ENCODE data around the gene PDE4D.

The PDE4D gene

GRCh38 chr5:59661954-59662615 lies 231.4 kb downstream of the PDE4D start:
- DNase-seq (ENCODE audit: low read depth in 2 of 3, low spot score in 2 of 3): no peak

DNA sequence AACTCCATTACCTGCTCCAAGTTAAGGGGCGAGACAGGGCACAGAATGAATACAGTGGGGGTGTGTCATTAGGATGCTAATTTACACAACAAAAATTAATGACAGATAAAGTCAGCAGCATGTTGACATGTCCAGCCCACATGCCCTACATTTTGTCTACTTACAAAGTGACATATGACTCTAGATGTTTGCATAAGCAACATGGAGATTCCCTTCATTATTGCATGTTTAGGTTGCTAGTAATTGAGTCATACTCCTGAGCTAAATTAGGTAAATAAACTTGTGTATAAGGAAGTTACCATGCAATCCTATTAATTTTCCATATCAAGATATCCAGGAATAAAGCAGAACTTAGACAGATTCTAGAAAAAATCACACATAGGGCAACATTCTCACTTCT lies 232.2 kb downstream of the PDE4D start:
- DNase-seq (ENCODE audit: low read depth in 2 of 3, low spot score in 2 of 3): no peak

GRCh38 chr5:59660737-59661136 lies 232.8 kb downstream of the PDE4D start:
- DNase-seq (ENCODE audit: low read depth in 2 of 3, low spot score in 2 of 3): no peak

DNA sequence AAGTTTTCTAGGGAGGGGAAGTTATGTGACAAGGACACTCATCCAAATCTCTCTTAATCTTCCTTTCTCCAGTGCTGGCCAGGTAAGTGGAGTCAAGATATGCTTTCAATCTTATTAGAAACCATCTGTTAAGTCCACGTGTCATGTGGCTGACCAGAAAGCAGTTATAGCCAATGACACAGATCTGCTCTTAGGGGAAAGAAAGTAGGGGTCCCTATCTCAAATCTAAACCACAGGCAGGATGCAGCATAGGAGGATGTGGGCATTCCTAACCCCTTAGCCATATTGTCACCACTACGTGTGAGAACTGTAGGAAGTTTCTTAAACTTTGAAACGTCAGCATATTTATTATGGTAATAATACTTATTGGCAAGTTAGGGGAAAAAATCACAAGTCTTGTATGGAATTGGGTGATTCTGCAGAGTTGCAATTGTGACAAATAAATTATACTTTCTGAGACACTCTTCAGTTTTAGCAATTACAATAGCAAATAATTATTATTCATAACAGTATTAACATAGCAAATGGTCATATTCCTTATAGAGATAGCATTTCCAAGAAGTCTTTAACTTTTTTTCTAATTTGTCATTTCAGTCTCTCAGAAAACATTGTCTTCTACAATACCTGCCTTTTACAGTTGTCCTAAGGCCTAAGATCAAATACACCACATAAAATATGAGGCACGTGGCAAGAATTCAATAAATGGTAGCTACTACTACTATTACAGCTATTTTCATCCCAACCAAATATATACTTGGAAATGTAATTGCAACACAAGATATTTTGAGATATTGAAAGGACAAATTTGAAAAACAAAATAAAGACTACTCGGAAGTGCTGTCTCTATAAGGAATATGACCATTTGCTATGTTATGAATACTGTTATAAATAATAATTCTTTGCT lies 236.9 kb downstream of the PDE4D start:
- no peak for DNase-seq (ENCODE audit: low read depth in 2 of 3, low spot score in 2 of 3)

GRCh38 chr5:59655693-59656309 lies 237.7 kb downstream of the PDE4D start:
- no peak for DNase-seq (ENCODE audit: low read depth in 2 of 3, low spot score in 2 of 3)

DNA sequence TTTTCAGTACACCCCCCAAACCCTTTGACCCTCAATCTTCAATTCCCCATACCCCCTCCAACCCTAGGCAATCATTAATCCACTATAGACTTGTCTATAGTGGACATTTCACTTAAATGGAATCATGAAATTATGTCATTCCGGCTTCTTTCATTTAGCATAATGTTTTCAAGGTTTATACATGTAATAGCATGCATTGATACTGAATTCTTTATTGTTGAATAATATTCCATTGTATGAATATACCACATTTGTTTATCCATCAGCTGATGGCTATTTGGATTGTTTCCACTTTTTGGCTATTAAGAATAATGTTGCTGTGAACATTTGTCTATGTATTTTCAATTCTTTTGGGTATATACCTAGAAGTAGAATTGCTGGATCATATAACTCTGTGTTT lies 238.8 kb downstream of the PDE4D start:
- no peak for DNase-seq (ENCODE audit: low read depth in 2 of 3, low spot score in 2 of 3)

- DNase-seq (ENCODE audit: low read depth in 2 of 3, low spot score in 2 of 3): no peak
Measured at GRCh38 chr5:59652449-59652848, 241.1 kb downstream of the PDE4D start.

- no peak for DNase-seq (ENCODE audit: low read depth in 2 of 3, low spot score in 2 of 3)
Measured at GRCh38 chr5:59648949-59649921, 244.3 kb downstream of the PDE4D start.

- DNase-seq (ENCODE audit: low read depth in 2 of 3, low spot score in 2 of 3): no peak
Measured at GRCh38 chr5:59648038-59648831, 245.3 kb downstream of the PDE4D start.

DNA sequence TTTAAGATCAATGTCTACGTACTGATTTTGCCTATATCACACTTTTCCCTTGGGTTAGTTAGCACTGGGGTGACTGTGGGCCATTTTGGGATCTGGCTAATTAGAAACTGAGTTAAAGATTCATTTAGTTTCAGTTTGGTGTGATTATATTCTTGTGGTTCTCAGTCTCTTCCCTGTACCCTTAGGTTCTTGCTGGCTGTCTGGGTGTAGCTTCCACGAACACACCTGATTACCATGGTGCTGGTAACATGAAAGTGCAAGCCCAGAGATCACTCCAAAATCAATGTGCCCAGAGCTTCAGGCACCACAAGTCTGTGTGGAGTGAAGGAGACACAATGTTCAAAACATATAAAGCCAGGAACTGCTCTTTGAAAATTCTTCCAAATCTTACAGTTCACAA lies 248.1 kb downstream of the PDE4D start:
- DNase-seq (ENCODE audit: low read depth in 2 of 3, low spot score in 2 of 3): no peak

GRCh38 chr5:59640411-59640810 lies 253.1 kb downstream of the PDE4D start:
- no peak for DNase-seq (ENCODE audit: low read depth in 2 of 3, low spot score in 2 of 3)

DNA sequence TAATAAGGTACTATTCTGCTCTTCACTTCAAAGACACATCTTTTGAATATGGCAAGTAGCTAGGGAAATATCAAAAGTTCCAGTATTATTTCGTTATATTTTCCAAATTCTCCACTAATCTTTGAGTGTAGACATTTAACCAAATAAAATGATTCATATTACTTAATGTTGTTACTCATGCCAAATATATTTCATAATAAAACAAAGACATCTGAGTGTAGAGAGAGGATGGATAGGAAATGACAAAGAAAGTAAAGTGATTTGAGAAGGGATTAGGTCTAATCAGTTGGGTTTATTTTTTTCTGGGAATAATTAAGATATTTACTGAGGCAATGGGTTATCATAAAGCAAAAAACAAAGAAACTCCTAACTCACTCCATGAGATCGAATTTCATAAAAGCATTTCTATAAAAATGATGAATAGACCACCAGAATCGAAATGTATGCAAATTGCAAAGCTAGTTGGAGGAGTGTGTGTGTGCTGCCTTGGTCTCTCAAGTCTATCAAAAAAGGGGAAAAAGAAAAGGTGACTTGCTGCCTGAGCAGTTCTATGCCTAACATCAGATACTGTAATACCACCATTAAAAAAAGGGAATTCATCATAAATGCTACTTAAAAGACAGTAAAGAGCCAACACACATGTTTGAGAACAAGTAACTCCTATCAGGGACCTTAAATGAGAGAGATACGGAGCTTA lies 255.5 kb downstream of the PDE4D start:
- no peak for DNase-seq (ENCODE audit: low read depth in 2 of 3, low spot score in 2 of 3)

DNA sequence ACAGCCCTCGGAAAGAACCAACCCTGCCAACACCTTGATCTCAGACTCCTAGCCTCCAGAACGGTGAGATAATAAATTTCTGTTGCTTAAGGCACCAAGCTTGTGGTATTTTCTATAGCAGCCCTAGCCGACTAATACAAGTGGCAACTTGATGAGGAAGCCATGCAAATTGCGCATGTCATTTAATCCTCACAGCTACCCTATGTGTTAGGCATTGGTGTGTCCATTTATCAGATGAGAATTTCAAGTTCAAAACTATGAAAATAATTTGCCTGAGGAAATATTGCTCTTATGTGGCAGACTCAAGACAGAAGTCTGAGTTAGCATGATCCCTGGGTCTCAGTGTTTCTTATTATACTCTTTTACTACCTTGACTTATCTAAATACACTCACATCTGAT lies 264.0 kb downstream of the PDE4D start:
- DNase-seq (ENCODE audit: low read depth in 2 of 3, low spot score in 2 of 3): no peak

DNA sequence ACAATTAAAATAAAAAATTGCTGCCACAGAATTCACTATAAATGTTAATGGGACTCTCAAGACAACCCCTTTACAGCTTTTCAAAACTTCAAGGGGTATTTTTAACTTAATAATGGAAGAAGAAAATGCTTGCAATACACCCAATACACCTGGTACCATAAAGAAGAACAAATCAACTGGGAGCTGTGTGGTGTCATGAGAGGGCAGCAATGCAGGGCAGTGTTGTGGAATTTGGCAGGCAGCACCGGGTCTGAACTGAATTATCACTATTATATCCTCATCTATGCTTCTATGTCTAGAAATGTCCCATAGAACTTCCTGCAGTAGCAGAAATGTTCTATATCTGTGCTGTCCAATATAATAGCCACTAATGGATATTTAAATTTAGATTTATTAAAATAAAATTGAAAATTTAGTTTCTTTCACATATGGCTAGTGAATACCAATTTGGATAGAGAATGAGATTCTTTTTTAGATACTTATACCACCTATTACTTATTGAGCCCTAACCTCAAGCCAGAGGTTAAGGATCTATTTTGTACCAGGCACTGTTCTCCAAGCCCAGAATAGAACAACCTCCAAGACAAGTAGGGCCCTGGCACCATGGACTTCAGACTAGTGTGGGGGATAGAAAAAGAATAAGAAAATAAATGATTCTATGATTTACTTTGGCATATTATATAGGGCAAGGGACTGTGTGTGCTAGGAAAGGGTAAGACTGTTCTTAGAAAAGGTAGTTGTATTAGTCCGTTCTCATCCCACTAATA lies 265.3 kb downstream of the PDE4D start:
- no peak for DNase-seq (ENCODE audit: low read depth in 2 of 3, low spot score in 2 of 3)

- no peak for DNase-seq (ENCODE audit: low read depth in 2 of 3, low spot score in 2 of 3)
Measured at GRCh38 chr5:59624898-59625297, 268.6 kb downstream of the PDE4D start.

DNA sequence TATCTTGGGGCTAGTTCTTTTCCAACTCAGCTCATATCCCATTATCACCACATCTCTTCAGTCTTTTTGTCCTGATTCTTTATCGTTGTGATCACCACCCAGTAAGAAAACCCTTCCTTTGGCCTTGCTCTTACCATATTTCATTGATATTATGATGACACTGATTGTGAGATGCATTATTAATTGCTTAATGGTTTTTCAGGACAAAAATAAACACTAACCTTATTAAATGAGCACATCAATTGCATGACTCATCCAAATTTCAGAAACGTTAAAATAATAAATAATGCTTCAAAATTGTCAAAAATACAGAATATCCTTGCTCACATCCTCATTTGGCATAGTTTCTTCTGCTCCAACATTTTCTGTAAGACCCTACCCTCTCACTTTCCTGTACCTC lies 270.7 kb downstream of the PDE4D start:
- no peak for DNase-seq (ENCODE audit: low read depth in 2 of 3, low spot score in 2 of 3)

DNA sequence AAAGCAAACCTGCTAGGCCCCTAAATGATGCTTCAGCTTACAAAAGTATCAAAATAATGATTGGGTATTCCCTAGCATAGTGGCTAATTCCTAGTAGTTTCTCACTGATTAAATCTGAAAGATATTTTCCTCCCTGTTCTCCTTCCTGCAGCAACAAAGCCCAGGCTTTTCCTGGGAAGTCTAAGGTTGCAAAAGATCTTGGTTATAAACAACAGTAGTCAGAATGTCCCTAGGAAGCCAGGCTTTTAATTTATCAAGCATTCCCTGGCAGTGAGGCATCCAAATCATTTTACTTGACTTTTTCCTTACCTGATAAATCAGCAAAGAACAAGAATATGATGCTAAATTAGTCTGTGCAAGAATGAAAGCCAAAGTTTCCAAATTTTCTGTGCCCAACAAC lies 272.0 kb downstream of the PDE4D start:
- no peak for DNase-seq (ENCODE audit: low read depth in 2 of 3, low spot score in 2 of 3)

- no peak for DNase-seq (ENCODE audit: low read depth in 2 of 3, low spot score in 2 of 3)
Measured at GRCh38 chr5:59620535-59621212, 272.9 kb downstream of the PDE4D start.
